ENCODE data around the gene COQ8A.

COQ8A gene

GRCh38 chr1:226985839-226986463, 45.9 kb downstream of the COQ8A start:
- Histone ChIP-seq H3K36me3 (ENCODE audit: control insufficient read depth, insufficient read depth, low read length) (peaks cover 24% of the 10 kb centered on the region), H3K27me3 (ENCODE audit: control insufficient read depth, insufficient read depth, low read length) (no peaks in the 10 kb centered on the region), H3K4me1 (ENCODE audit: control insufficient read depth, insufficient read depth, low read length) (peaks cover 18% of the 10 kb centered on the region), H3K27ac (ENCODE audit: low read depth, low read length) (no peak overlapping the region), H3K9ac (ENCODE audit: low read length) (no peak overlapping the region), H3K4me3 (ENCODE audit: low read length) (no peak overlapping the region)

GRCh38 chr1:226986496-226987178, 46.5 kb downstream of the COQ8A start:
- H3K27ac ChIP-seq (ENCODE audit: low read depth, low read length), result no peak overlapping the region
- no peaks in the 10 kb centered on the region for H3K27me3 ChIP-seq (ENCODE audit: control insufficient read depth, insufficient read depth, low read length)
- H3K4me1 ChIP-seq (ENCODE audit: control insufficient read depth, insufficient read depth, low read length), result peaks cover 18% of the 10 kb centered on the region
- no peak overlapping the region for H3K4me3 ChIP-seq (ENCODE audit: low read length)
- H3K9ac ChIP-seq (ENCODE audit: low read length), result no peak overlapping the region
- H3K36me3 ChIP-seq (ENCODE audit: control insufficient read depth, insufficient read depth, low read length), result peaks cover 23% of the 10 kb centered on the region

- Histone ChIP-seq H3K4me1 (ENCODE audit: control insufficient read depth, insufficient read depth, low read length) (peaks cover 18% of the 10 kb centered on the region), H3K27me3 (ENCODE audit: control insufficient read depth, insufficient read depth, low read length) (no peaks in the 10 kb centered on the region), H3K36me3 (ENCODE audit: control insufficient read depth, insufficient read depth, low read length) (peaks cover 18% of the 10 kb centered on the region), H3K27ac (ENCODE audit: low read depth, low read length) (no peak overlapping the region), H3K9ac (ENCODE audit: low read length) (no peak overlapping the region), H3K4me3 (ENCODE audit: low read length) (no peak overlapping the region)
Observed at GRCh38 chr1:226987179-226987536, 47.1 kb downstream of the COQ8A start.

- peak overlapping the region; percentile 75 for H3K27ac ChIP-seq (ENCODE audit: low read depth, low read length)
- H3K36me3 ChIP-seq (ENCODE audit: control insufficient read depth, insufficient read depth, low read length), result peaks cover 16% of the 10 kb centered on the region
- H3K9ac ChIP-seq (ENCODE audit: low read length), result no peak overlapping the region
- H3K4me1 ChIP-seq (ENCODE audit: control insufficient read depth, insufficient read depth, low read length), result peaks cover 18% of the 10 kb centered on the region
- no peaks in the 10 kb centered on the region for H3K27me3 ChIP-seq (ENCODE audit: control insufficient read depth, insufficient read depth, low read length)
- H3K4me3 ChIP-seq (ENCODE audit: low read length), result no peak overlapping the region
Observed at GRCh38 chr1:226987623-226988333, 47.7 kb downstream of the COQ8A start.

- H3K36me3 ChIP-seq (ENCODE audit: control insufficient read depth, insufficient read depth, low read length), result peaks cover 16% of the 10 kb centered on the region
Observed at GRCh38 chr1:226988334-226988666, 48.2 kb downstream of the COQ8A start.

GRCh38 chr1:226989085-226989920, 49.2 kb downstream of the COQ8A start:
- H3K27me3 ChIP-seq (ENCODE audit: control insufficient read depth, insufficient read depth, low read length), result no peaks in the 10 kb centered on the region
- H3K9ac ChIP-seq (ENCODE audit: low read length), result no peak overlapping the region
- no peak overlapping the region for H3K4me3 ChIP-seq (ENCODE audit: low read length)
- H3K4me1 ChIP-seq (ENCODE audit: control insufficient read depth, insufficient read depth, low read length), result peaks cover 18% of the 10 kb centered on the region
- H3K36me3 ChIP-seq (ENCODE audit: control insufficient read depth, insufficient read depth, low read length), result peaks cover 13% of the 10 kb centered on the region
- H3K27ac ChIP-seq (ENCODE audit: low read depth, low read length), result peak overlapping the region; percentile 75

More at GRCh38 chr1:226988334-226988666, 48.2 kb downstream of the COQ8A start:
- peaks cover 18% of the 10 kb centered on the region for H3K4me1 ChIP-seq (ENCODE audit: control insufficient read depth, insufficient read depth, low read length)
- peak overlapping the region; percentile 75 for H3K27ac ChIP-seq (ENCODE audit: low read depth, low read length)
- no peak overlapping the region for H3K4me3 ChIP-seq (ENCODE audit: low read length)
- H3K9ac ChIP-seq (ENCODE audit: low read length), result no peak overlapping the region
- no peaks in the 10 kb centered on the region for H3K27me3 ChIP-seq (ENCODE audit: control insufficient read depth, insufficient read depth, low read length)

- Histone ChIP-seq H3K27me3 (ENCODE audit: control insufficient read depth, insufficient read depth, low read length) (no peaks in the 10 kb centered on the region), H3K4me1 (ENCODE audit: control insufficient read depth, insufficient read depth, low read length) (peaks cover 18% of the 10 kb centered on the region), H3K36me3 (ENCODE audit: control insufficient read depth, insufficient read depth, low read length) (peaks cover 13% of the 10 kb centered on the region), H3K4me3 (ENCODE audit: low read length) (no peak overlapping the region), H3K9ac (ENCODE audit: low read length) (no peak overlapping the region), H3K27ac (ENCODE audit: low read depth, low read length) (peak overlapping the region; percentile 4)
Observed at GRCh38 chr1:226990133-226990716, 50.1 kb downstream of the COQ8A start.

GRCh38 chr1:226991920-226992319, 51.8 kb downstream of the COQ8A start:
- peaks cover 2% of the 10 kb centered on the region for H3K36me3 ChIP-seq (ENCODE audit: control insufficient read depth, insufficient read depth, low read length)
- H3K9ac ChIP-seq (ENCODE audit: low read length), result no peak overlapping the region
- no peaks in the 10 kb centered on the region for H3K27me3 ChIP-seq (ENCODE audit: control insufficient read depth, insufficient read depth, low read length)
- H3K27ac ChIP-seq (ENCODE audit: low read depth, low read length), result no peak overlapping the region
- peaks cover 18% of the 10 kb centered on the region for H3K4me1 ChIP-seq (ENCODE audit: control insufficient read depth, insufficient read depth, low read length)
- H3K4me3 ChIP-seq (ENCODE audit: low read length), result no peak overlapping the region

GRCh38 chr1:226993814-226994585, 53.9 kb downstream of the COQ8A start:
- Histone ChIP-seq H3K4me3 (ENCODE audit: low read length) (no peak overlapping the region), H3K9ac (ENCODE audit: low read length) (no peak overlapping the region), H3K36me3 (ENCODE audit: control insufficient read depth, insufficient read depth, low read length) (peaks cover 2% of the 10 kb centered on the region), H3K4me1 (ENCODE audit: control insufficient read depth, insufficient read depth, low read length) (peaks cover 10% of the 10 kb centered on the region), H3K27ac (ENCODE audit: low read depth, low read length) (no peak overlapping the region), H3K27me3 (ENCODE audit: control insufficient read depth, insufficient read depth, low read length) (no peaks in the 10 kb centered on the region)

- no peaks in the 10 kb centered on the region for H3K27me3 ChIP-seq (ENCODE audit: control insufficient read depth, insufficient read depth, low read length)
- H3K4me3 ChIP-seq (ENCODE audit: low read length), result no peak overlapping the region
- no peak overlapping the region for H3K9ac ChIP-seq (ENCODE audit: low read length)
- H3K4me1 ChIP-seq (ENCODE audit: control insufficient read depth, insufficient read depth, low read length), result peaks cover 4% of the 10 kb centered on the region
- peaks cover 2% of the 10 kb centered on the region for H3K36me3 ChIP-seq (ENCODE audit: control insufficient read depth, insufficient read depth, low read length)
- no peak overlapping the region for H3K27ac ChIP-seq (ENCODE audit: low read depth, low read length)
Observed at GRCh38 chr1:226994586-226995364, 54.7 kb downstream of the COQ8A start.
